Stimulated activated CD4-positive, alpha-beta T cell treated with anti-CD3 and anti-CD28 coated beads, Interleukin-1b, Interleukin-23, amount 100 ng/mL, for 4 hours (primary cell): ENCODE measurements around the gene RANGAP1.

ENCODE experiments used
- DNase-seq, 2 donors: peaks; one replicate each; pipeline ENCODE4 v3.0.0-alpha.2; 2020; ENCODE audit warnings: low read depth in 2 of 2

RANGAP1 gene

DNA sequence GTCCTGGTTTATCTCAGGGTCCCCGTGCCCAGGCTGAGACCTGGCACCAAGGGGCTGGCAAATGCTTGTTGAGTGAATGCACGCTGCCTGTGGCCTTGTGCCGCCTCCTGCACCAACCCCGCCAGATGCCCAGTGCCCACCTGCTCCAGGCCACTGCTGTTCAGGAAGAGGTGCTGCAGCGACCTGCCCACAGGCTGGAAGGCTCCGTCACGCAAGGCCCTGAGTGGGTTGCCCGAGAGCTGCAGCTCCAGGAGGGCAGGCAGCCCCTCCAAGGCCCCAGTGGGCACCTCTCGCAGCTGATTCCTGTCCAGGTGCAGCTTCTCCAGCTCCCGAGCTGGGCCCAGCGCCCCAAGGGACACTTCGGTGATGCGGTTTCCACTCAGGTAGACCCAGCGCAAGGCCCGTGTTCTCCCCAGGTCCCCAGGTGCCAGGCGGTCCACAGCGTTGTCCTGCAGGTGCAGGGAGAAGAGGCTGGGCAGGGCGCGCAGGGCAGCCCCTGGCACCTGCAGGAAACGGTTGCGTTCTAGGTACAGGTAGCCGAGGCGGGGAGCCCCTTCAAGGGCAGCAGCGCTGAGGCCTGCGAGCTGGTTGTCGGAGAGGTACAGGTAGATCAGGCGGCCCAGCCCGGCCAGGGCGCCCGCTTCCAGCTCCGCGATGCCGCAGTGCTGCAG lies 48.8 kb downstream of the RANGAP1 start:
- DNase-seq: no peak

DNA sequence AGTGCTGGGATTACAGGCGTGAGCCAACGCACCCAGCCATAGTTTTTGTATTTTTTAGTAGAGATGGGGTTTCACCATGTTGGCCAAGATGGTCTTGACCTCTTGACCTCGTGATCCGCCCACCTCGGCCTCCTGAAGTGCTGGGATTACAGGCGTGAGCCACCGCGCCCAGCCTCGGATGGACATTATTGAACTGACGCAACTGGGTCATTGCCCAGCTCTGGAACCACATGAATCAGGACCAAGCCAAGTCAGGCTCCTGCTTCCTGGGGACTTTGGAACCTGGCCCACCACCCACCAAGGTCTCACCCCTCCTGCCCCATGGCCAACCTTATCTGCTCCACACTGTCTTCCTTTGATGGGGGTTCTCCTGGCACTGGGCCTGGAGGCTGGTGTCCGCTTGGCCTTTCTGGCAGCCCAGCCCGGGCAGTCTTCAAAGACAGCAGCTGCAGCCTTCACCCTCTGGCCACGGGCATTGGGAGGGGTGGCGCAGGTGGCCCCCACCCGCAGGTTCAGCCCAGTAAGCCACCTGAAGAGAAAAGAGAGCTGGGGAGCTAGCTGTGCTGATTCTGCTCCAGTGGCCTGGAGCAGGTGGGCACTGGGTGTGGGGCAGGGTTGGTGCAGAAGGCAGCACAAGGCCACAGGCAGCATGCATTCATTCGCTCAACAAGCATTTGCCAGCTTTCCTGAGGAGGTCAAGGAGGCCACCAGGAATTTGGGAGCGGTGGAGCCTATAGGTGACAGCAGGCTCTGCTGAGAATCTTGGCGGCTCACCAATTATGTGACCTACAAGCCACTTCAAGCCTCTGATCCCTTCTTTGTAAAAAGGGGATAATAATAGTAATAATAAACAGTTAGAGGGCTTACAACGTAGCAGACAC lies 50.9 kb downstream of the RANGAP1 start:
- no peak for DNase-seq

DNA sequence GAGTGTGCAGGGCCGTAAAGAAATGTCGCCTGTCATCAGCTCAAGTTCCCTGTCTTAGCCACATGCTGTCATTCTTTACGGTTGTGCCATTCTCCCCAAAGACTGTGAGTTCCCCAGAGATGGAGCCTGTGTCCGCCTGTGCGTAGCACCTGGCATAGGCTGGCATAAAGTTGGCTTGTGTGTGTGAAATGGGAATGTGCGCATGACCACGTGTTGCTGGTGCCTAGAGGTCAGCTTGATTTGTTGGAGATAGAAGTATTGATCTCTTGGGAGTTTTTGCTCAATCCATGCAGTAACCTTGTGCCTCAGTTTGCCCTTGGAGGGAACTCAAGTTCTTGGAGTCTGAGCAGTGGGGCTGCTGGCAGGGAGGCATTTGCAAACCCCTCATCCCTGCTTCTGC lies 54.6 kb downstream of the RANGAP1 start:
- DNase-seq: no peak

GRCh38 chr22:41230401-41230785 lies 55.6 kb downstream of the RANGAP1 start:
- DNase-seq: no peak

DNA sequence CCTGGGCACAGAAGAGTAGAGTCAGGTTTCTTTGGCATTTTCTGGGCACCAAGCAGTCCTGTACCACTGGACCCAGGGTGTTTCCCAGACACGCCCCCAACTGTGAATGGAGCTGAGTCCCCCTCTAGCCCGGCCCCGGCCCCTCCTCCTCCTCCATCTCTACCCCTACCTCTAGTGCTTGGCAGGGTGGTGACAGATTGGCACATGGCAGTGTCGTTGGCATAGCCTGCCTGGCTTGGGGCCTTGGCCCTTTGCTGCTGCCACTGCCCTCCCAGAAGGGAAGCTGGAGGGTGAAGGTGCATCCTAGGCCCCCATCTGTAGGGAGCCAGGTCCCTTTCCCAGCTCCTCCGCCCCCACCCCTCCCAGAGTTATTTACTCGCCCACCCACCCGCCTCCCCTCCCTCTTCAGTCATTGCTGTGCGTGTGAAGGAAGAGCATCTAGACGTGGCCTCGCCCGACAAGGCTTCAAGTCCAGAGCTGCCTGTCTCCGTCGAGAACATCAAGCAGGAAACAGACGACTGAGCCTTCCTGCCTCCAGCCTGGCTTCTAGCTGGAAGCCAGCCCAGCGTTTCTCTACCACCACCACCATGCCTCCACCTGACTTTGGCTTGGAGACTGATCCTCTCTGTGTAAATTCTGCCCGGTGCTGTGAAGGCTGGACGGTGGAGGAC lies 56.1 kb downstream of the RANGAP1 start:
- DNase-seq: no peak

DNA sequence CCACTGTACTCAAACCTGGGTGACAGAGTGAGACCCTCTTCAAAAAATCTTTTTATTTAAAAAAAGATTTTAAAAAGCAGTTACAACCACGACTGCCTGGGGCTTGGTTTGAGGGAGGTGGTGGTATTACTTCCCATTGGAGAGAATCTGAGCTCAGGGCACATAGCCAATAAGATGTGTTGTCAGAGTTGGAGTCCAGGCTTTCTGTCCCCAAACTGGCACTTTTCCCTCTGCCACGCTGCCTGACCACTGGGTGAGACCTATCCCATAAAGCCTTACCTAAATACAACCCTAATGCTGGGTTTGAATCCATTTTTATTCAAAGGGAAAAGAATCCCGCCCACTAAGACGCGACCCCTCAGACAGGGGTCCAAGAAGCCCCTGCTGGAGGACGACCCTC lies 56.8 kb downstream of the RANGAP1 start:
- no peak for DNase-seq

DNA sequence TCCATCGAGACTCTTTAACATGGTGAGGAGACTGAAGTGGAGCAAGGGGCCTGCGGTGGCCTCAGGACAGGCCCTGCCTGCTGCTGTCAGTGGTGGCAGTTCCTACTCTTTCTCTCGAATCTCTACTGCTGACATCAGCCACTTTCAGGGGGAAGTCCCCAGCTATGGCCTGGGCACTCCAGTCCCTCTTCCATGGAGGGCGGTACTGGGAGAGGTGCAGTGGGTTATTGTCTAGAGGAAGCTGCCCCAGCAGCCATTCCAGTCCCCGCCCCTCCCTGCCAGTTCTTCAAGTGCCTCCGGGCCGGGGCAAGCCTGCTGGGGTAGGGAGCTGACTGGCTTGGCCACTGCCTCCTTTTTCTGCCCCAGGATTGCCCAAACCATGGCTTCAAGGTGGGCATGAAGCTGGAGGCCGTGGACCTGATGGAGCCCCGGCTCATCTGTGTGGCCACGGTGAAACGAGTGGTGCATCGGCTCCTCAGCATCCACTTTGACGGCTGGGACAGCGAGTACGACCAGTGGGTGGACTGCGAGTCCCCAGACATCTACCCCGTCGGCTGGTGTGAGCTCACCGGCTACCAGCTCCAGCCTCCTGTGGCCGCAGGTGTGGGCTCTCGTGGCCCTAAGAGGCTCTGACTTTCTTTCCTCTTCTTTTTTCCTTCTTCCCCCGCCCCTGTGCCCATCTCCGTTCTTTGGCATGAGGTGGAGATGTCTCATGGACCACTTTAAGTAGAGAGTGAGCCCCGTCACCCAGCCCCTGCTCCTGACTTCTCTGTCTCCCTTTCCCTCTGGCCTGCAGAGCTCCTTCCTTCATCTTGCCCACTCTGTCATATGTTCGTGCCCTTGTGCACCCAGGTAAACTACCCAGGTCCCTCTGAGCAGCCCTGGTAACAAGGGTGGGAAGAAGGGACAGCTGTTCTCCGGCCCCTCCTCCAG lies 59.0 kb downstream of the RANGAP1 start:
- no peak for DNase-seq

DNA sequence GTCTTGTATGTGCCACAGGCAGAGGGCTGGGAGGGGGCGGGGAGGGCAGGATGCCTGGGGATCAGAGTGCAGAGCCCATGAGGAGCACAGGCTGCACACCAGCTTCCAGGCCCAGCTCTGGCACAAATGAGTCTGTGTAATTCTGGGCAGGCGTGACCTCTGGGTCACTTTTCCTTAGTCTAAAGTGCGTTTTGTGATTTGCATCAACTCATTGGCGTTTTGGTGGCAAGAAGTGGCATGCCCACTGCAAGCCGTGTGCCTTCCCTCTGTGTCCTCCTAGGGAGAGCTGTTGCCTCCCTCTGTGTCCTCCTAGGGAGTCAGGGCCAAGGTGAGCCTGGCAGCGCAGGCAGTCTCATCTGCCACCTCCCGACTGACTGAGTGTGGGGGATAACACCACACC lies 62.5 kb downstream of the RANGAP1 start:
- no peak for DNase-seq

GRCh38 chr22:41222846-41223507 lies 63.0 kb downstream of the RANGAP1 start:
- no peak for DNase-seq

- DNase-seq: no peak
Measured at GRCh38 chr22:41217553-41218157, 68.3 kb downstream of the RANGAP1 start.

DNA sequence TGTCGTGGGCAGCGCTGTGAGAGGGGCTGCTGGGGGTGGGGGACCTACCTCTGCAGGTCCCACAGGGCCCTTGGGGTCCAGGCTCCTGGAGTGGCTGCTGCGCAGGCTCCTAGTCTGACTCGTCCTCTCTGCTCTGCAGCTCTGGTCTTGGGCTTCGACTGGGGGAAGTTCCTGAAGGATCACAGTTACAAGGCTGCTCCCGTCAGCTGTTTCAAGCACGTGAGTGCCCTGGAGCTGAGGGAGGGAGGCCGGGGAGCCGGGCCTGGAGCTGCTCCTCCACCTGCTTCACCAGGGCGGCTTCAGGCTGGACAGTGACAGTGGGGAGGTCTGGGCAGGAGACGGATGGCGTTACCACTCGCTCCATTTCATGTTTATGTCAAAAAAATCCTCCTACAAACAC lies 69.0 kb downstream of the RANGAP1 start:
- no peak for DNase-seq

GRCh38 chr22:41215926-41216325 lies 70.1 kb downstream of the RANGAP1 start:
- no peak for DNase-seq

GRCh38 chr22:41215409-41215808 lies 70.6 kb downstream of the RANGAP1 start:
- no peak for DNase-seq

- DNase-seq: no peak
Measured at GRCh38 chr22:41206719-41207118, 79.3 kb downstream of the RANGAP1 start.

- peak; percentile 95 to 96 for DNase-seq
Measured at GRCh38 chr22:41204992-41205900, 80.7 kb downstream of the RANGAP1 start, which contains the start of gene L3MBTL2. TSS of gene L3MBTL2 (plus strand) at chr22:41205312. CDS start at chr22:41205363, 51 bp downstream.

DNA sequence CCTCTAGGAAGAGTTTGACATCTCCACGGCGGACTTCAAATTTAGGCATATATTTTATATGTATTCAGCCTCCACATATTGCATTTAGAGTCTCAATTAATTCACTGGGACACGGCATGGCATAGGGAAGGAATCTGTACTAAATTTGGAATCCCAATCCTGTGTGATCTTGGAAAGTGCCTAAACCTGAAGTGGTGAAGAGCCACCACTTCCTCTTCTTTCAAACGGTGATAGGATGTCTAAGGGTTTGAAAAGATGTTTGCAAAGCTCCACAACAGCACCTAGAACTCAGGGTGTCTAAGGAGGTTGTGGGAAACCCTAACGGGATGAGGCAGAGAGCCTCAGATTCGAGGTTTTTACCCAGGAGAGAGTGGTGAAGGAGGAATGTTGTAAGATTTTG lies 81.9 kb downstream of the RANGAP1 start:
- DNase-seq: no peak

DNA sequence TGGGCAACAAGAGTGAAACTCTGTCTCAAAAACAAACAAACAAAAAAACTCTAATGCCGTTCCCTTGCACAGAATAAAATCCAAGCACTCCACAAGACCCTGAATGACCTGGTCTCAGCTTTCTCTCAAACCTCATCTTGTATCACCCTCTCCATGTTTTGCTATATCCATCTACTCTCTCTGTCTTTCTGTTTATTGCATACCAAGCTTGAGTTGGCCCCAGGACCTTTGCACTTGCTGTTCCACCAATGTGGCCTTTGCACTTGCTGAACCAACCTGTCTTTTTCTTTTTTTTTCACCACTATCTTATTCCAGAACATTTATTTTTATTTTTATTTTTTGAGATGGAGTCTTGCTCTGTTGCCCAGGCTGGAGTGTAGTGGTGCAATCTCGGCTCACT lies 82.9 kb downstream of the RANGAP1 start:
- no peak for DNase-seq

GRCh38 chr22:41201141-41201540 lies 84.8 kb downstream of the RANGAP1 start:
- no peak for DNase-seq

DNA sequence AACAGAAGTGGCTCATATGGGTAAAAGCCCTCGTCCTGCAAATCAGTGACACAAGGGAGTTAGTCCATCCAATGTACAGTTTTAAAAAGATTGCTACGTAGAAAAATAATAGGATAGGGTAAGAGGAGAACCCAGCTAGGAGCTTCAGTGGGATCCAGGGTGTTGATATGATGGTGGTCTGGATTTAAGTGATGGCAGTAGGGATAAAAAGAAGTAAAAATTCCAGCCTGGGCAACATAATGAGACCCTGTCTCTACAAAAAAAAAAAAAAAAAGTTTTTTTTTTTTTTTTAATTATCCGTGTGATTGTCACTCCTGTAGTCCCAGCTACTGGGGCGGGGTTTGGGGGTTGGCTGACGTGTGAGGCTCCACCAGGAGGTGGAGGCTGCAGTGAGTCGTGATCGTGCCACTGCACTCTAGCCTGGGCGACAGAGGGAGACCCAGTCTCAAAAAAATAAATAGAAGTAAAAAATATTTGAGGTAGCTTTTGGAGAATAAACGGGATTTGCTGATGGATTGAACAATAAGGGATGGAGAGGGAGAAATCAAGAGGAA lies 87.9 kb downstream of the RANGAP1 start:
- DNase-seq: peak; percentile 25 to 39
